AG04449 (cell line): ENCODE results near the gene C7orf57.
A peak's percentile ranks its signal among the peaks of the same experiment; 100 is the strongest.
"Not testable (repeated sequence)": the region's sequence is repeated elsewhere in the genome, so short reads cannot be mapped to it uniquely, and the experiment has no call there.

Experiments used
- CTCF ChIA-PET: fragments of 350-600 bp; formaldehyde crosslinking; extraction: SDS; loops from one replicate; lab custom pipeline; 2021; ENCODE audit warnings: antibody characterized with exemption; lab: Yijun Ruan, JAX
- POLR2A ChIA-PET: fragments of 400-600, 350-600 bp; formaldehyde crosslinking; extraction: SDS; loops from one replicate; lab custom pipeline; 2020; ENCODE audit warnings: antibody characterized with exemption, inconsistent platforms; lab: Yijun Ruan, JAX
- DNase-seq: peaks from one replicate; pipeline ENCODE4 v3.0.0-alpha.2; 2010; ENCODE audit warnings: low read depth, low spot score
- H3K4me3 ChIP-seq: 2 replicates; pipeline ENCODE4 v1.5.1; 2011; ENCODE audit warnings: low read depth, mild to moderate bottlenecking, control low read depth, low read length
- CTCF ChIP-seq: IDR thresholded peaks from one replicate; pipeline ENCODE4 v1.5.1; 2011; ENCODE audit warnings: mild to moderate bottlenecking, moderate library complexity, low read length, control low read depth, inconsistent platforms; ENCODE audit not compliant: insufficient read depth; ENCODE audit errors: missing control alignments

C7orf57 gene

GRCh38 chr7:48035301-48035966 lies at the start of gene C7orf57:
C7orf57 (plus strand) TSS chr7:48035543; CDS start chr7:48036309, 766 bp downstream.
- peak; percentile 46 for TF ChIP-seq CTCF
- peak; percentile 24 for DNase-seq
- CTCF ChIA-PET: interaction anchor here (0.7 to 1.3 kb wide), 2 partner anchors 12 to 62 kb away, joined by 3 read pairs; no protein-coding TSS in a partner anchor
- peak within 1 kb of the TSS; percentile 64 for H3K4me3 ChIP-seq
- POLR2A ChIA-PET: no interaction called here

- ChIA-PET CTCF (interaction anchor here (0.9 to 7.9 kb wide), 22 partner anchors 9 to 169 kb away, joined by 3 to 320 read pairs (median 4); partner anchors contain the start of genes HUS1 and SUN3), POLR2A (no interaction called here)
- no peak for DNase-seq
- H3K4me3 ChIP-seq: no peak overlapping the region
- peak; percentile 49 for TF ChIP-seq CTCF
These were observed 46.6 kb upstream of the C7orf57 start for GRCh38 chr7:47988496-47989386.

- POLR2A ChIA-PET: not testable (repeated sequence)
These were observed 45.5 kb upstream of the C7orf57 start for GRCh38 chr7:47989607-47990400.

GRCh38 chr7:47990592-47990991 lies 44.8 kb upstream of the C7orf57 start:
- ChIA-PET POLR2A (no interaction called here), CTCF (interaction anchor here (0.8 to 7.9 kb wide), 21 partner anchors 8 to 167 kb away, joined by 3 to 320 read pairs (median 7); no protein-coding TSS in a partner anchor)
- TF ChIP-seq CTCF: no peak
- no peak overlapping the region for H3K4me3 ChIP-seq
- no peak for DNase-seq

More at GRCh38 chr7:47989607-47990400, 45.5 kb upstream of the C7orf57 start:
- not testable (repeated sequence) for DNase-seq, H3K4me3 ChIP-seq
- CTCF ChIA-PET: interaction anchor here (0.8 to 7.9 kb wide), 18 partner anchors 10 to 168 kb away, joined by 3 to 320 read pairs (median 9); partner anchors contain the start of gene SUN3

GRCh38 chr7:47991270-47991669 lies 44.1 kb upstream of the C7orf57 start:
- CTCF ChIA-PET: interaction anchor here (0.7 to 7.9 kb wide), 27 partner anchors 9 to 166 kb away, joined by 3 to 320 read pairs (median 7); no protein-coding TSS in a partner anchor
- POLR2A ChIA-PET: interaction anchor here (1.4 kb wide), 1 partner anchor 118 kb away, joined by 4 read pairs; no protein-coding TSS in a partner anchor
- no peak for TF ChIP-seq CTCF

GRCh38 chr7:47991741-47992311 lies 43.5 kb upstream of the C7orf57 start:
- ChIA-PET CTCF (interaction anchor here (0.7 to 7.9 kb wide), 29 partner anchors 9 to 182 kb away, joined by 3 to 320 read pairs (median 6); no protein-coding TSS in a partner anchor), POLR2A (interaction anchor here (1.4 kb wide), 1 partner anchor 117 kb away, joined by 4 read pairs; no protein-coding TSS in a partner anchor)

More at GRCh38 chr7:47991270-47991669, 44.1 kb upstream of the C7orf57 start:
- DNase-seq: no peak
- no peak overlapping the region for H3K4me3 ChIP-seq

More at GRCh38 chr7:47991741-47992311, 43.5 kb upstream of the C7orf57 start:
- no peak for DNase-seq
- peak overlapping the region; percentile 63 for H3K4me3 ChIP-seq
- peak; percentile 86 for TF ChIP-seq CTCF
